Hepatocyte (in vitro differentiated cells): ENCODE data around the gene CNOT10.

Experiments
- EZH2 ChIP-seq: fragments of 200-600 bp; sonication (generic); IDR thresholded peaks from 2 replicates; pipeline ENCODE4 v1.6.1; 2016; ENCODE audit warnings: antibody characterized with exemption, mild to moderate bottlenecking, borderline replicate concordance
- EZH2phosphoT487 ChIP-seq: fragments of 200-600 bp; sonication (generic); IDR thresholded peaks from one replicate; pipeline ENCODE4 v1.6.1; 2018; ENCODE audit warnings: antibody characterized with exemption, mild to moderate bottlenecking, low read depth, moderate library complexity; ENCODE audit not compliant: unreplicated experiment, severe bottlenecking
- TF ChIP-seq, protein P1 (sequence below): fragments of 200-600 bp; sonication (generic); IDR thresholded peaks from 2 replicates; pipeline ENCODE4 v1.5.1; 2016; ENCODE audit warnings: antibody characterized with exemption, mild to moderate bottlenecking; ENCODE audit not compliant: poor library complexity

DNA sequence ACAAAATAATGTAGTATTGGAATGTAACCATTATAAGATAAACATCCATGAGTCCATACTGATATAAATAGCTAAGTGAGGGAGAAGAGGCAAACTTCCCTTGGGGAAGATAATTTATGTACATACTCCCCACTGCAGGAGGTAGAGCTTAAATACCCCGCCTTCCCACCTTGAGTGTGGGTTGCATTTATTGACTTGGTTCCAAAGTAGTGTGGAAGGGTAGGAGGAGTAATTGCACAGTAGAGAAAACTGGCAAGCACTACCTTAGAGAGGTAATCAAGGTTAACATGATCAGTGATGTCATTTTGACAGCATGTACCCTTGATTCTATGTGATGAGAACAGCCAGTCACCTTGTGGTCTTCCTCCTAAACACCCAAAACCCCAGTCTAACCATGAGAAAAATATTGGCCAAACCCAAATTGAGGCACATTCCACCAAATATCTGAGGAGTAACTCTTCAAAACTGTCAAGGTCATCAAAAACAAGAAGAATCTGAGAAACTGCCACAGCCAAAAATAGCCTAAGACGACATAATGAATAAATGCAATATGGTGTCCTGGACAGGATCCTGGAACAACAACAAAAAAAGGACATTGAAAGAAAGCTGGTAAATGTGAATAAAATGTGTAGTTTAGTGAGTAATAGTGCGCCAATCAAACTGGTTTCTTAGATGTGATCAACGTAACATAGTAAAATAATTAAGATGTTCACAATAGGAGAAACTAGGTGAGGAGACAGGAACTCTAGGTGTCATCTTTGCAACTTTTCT is 774 bp upstream of the CNOT10 start:
- TF ChIP-seq, protein P1, sequence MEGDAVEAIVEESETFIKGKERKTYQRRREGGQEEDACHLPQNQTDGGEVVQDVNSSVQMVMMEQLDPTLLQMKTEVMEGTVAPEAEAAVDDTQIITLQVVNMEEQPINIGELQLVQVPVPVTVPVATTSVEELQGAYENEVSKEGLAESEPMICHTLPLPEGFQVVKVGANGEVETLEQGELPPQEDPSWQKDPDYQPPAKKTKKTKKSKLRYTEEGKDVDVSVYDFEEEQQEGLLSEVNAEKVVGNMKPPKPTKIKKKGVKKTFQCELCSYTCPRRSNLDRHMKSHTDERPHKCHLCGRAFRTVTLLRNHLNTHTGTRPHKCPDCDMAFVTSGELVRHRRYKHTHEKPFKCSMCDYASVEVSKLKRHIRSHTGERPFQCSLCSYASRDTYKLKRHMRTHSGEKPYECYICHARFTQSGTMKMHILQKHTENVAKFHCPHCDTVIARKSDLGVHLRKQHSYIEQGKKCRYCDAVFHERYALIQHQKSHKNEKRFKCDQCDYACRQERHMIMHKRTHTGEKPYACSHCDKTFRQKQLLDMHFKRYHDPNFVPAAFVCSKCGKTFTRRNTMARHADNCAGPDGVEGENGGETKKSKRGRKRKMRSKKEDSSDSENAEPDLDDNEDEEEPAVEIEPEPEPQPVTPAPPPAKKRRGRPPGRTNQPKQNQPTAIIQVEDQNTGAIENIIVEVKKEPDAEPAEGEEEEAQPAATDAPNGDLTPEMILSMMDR = no peak
- TF ChIP-seq EZH2 = no peak
- TF ChIP-seq EZH2phosphoT487 = no peak
